HG02571 (cell line): ENCODE results near the gene C11orf24.

Experiments used
- ATAC-seq: cut with Tn5 transposase; IDR thresholded peaks from one replicate; pipeline ENCODE4 v1.9.1; 2021; ENCODE audit warnings: mild to moderate bottlenecking, moderate library complexity; ENCODE audit not compliant: unreplicated experiment

C11orf24 gene

DNA sequence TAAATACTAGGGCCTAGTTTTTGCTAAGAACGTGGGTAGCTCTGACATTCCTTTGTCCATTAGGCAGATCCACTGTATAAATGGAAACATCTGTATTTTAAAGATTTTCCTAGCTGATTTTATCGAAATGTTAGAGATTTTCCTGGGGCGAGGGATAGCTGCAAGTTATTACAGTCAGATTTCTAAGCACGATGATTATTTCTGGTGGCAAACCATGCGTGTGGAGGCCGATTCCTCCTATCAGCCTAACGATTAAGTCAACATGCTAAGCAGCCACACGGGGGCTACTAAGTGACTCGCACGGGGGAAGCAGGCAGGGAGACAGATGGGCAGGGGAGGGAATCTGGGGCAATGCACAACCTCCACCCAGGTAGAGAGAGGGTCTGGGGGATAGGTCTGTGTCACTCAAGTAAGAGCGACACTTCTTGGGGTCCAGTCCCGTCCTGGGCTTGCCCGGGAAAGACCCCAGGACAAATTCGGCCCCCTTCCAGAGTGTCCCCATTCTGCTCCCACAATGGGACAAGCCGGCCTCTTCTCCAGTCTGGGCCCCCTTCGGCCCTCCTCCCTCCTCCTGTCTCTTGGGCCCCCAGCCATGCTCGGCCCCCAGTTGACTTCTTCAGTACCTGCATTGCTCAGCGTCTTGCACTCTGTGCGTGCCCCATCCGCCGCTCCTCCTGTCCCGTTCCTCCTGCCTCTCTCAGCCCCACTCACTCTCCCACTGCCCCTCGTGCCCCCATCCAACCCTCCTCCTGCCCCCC is 571 bp downstream of the C11orf24 start:
- ATAC-seq = peak; percentile 20

GRCh38 chr11:68270196-68271022 is 1.4 kb downstream of the C11orf24 start:
- no peak for ATAC-seq

DNA sequence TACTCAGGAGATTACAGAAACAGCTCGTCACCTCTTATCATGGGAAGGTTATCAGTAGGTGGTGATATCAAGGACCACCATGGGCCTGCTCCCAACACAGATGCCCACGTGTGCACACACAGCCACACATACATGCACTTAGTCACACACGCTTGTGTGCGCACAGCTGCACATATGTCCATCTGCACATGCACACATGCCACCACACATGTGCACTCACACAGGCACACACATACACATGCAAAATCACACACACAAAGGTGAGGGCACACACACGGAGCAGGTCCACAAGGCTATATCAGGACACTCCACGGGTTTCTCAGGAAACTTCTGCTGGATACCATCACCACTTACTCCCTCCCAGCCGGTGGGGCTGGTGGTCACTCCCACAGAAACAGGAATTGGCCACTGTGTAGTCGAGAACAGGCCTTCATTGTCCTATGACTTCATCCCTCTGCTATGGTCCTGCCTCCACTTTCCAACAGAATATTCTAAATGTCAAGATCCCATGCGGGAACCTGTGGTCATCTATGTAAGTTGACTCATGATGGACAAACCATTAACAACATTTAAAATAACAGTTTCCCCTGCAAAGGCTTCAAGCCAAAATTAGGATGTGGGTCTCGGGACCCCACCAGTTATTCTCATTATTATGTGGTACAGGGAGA is 2.2 kb downstream of the C11orf24 start:
- ATAC-seq = no peak

GRCh38 chr11:68267881-68268240 is 3.9 kb downstream of the C11orf24 start:
- no peak for ATAC-seq

- ATAC-seq = no peak
These were observed 4.6 kb downstream of the C11orf24 start for GRCh38 chr11:68266936-68267880.

DNA sequence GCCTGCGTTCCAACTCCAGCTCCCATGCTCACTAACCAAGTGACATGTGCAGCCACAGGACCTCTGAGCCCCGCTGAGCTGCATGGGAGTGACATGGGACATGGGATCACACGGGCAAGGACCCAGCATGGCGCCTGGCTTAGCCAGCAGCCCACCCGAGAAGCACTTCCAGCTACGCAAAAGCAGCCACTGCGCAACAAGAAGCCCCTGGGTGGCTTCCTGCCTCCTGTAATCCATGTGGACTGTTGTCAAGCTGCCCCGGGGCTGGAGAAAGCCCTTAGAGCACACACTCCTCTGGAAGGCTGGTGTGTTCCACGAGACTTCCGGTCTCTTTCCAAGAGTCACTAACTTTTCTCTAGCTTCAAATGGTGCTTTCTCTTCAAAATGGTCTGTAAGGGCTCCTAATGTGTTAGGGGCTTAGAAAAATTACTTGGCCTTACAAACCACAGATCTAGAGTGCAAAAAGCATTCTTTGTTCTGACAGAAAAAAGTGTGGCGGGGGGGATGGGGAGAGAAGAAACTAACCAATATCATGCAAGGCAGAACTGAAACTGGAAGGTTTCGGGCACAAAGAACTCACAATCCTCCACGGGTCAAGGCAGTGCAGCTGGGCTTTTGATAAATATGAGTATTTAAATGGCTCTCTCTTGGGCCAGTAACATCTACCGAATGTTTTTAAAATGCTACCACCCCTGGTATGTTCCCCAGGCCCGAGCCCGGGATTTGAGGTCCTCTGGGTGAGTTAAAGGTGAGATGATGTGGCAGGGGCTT is 5.5 kb downstream of the C11orf24 start:
- ATAC-seq = peak; percentile 54

DNA sequence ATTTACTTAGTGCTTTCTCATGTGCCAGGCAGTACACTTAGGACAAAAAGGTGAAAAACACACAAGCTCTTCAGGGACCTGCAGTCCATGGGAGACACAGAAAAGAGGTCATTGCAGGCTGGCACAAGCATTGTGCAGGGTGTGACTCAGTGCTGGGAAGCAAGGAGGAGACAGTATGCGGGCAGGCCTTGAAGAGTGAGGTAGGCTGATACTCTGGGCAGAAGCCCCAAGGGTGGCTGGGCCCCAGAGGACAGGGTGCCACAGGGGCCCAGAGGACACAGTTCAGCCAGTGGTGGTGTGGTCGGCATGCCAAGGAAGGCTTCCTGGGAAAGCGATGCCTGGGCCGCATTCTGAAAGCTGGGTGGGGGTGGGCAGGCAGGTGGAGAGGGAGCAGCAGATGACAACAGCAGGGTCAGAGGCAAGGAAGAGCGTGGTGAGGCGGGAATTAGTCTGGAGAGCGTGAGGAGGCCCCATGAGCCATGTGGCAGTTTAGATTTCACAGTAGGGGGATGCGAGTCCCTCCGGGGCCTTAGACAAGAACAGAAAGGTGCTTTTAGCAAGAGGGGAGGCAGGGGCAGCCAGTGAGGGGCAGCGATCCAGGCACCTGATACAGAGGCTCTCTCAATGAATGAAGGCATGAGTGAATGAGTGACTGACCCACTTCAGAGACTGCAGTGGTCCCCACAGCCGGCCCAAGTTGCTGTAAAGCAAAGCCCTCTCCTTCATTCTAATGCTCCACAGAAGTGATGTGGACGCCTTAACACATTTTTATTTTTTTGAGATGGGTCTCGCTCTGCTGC is 6.8 kb downstream of the C11orf24 start:
- no peak for ATAC-seq

DNA sequence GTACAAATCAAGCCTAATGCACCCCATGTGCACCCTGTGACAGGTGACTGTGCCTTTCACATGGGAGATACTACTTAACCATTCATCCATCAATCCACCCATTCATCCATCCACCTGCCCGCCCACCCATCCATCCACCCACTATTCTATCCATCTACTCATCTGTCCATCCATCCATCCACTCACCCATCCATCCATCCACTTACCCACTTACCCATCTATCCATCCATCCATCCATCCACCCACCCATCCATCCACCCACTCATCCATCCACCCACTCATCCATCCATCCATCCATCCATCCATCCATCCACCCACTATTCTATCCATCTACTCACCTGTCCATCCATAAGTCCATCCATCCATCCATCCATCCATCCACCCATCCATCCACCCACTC is 7.5 kb downstream of the C11orf24 start:
- ATAC-seq = no peak

- ATAC-seq = no peak
These were observed 8.2 kb downstream of the C11orf24 start for GRCh38 chr11:68263444-68264035.

DNA sequence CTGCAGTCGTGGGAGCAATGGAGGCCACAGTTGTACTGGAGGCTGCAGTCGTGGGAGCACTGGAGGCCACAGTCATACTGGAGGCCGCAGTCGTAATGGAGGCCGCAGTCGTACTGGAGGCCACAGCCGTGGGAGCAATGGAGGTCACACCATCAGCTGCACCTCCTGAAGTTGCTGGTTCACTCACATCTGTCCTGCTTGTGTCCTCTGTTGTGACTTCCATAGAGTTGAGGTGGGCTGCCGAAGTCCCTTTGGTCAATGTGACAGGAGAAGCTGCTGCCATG is 9.3 kb downstream of the C11orf24 start:
- ATAC-seq = no peak

DNA sequence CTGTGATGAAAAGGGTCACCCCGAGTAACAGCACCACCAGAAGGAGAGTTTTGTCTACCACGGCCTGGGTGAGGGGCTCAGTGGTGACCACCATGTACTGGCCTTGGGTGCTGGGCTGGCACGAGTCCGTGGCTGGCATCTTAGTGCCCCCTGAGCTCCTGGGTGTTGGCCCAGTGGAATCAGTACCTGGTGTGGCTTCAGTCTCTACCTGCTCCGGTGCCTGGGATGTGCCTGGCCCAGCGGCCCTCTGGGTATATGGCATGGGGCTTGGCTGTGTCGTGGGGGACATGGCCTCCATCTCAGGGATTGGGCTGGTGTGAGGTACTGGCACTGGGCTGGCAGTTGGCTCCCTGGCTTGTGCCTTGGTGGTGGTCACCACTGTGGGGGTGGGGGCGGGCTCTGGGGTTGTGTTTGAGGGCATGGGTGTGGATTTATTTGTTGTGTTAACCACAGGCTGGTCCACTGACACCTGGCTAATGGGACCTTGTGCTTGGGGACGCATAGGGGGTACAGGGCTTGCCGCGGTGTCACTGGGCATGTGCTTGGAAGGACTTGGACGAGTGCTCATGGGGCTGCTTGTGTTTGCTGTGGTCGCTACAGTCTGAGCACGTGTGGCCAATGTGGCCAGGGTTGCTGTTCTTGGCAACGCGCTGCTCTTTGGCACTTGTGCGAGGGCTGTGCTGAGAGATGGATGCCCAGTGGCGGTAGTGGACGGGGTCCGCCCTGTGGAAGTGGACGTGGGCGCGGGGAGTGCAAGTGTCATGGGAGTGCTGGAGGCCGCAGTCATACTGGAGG is 9.8 kb downstream of the C11orf24 start:
- no peak for ATAC-seq

GRCh38 chr11:68261006-68261405 is 10.8 kb downstream of the C11orf24 start:
- ATAC-seq = no peak

GRCh38 chr11:68260484-68260883 is 11.3 kb downstream of the C11orf24 start:
- no peak for ATAC-seq

DNA sequence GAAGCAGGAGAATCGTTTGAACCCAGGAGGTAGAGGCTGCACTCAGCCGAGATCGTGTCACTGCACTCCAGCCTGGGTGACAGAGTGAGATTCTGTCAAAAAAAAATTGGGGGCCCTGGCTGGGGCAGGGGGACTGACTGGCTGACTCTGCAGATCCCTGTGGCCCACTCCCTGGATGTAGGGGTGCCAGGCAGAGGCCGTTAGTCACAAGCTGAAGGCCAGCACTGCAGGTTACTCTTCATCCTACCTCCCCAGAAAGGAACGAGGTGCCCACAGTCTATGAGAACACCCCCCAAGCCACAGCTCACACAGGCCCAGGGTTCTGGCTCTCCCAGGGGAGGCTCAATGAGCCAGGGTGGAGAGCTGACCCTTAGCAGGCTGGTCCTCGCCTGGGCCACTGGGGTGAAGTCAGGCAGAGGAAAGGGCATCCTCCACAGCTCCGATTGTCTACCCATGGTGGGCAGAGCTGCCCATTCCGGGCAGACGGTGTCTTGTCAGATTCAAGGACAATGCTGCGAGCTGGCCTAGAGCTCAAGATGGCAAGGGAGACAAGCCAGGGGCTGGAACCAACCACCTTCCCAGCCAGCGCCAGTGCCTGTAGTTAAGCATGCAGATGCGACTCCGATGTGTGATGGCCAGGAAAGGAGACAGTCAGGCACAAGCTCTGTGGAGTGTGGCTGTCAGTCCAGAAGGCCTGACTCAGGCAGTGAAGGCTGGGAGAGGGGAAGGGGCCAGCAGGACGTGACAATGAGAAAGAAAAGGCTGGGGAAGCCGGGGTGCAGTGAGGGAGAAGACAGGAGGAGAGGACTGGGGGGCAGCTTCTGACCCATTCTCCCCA is 12.4 kb downstream of the C11orf24 start:
- ATAC-seq = no peak

GRCh38 chr11:68258363-68258765 is 13.4 kb downstream of the C11orf24 start:
- no peak for ATAC-seq

- no peak for ATAC-seq
These were observed 14.1 kb downstream of the C11orf24 start for GRCh38 chr11:68257477-68258362.
